SK-N-DZ (cell line): ENCODE results near the gene EMSY.
"Not testable (repeated sequence)": the region's sequence is repeated elsewhere in the genome, so short reads cannot be mapped to it uniquely, and the experiment has no call there.

Source experiments
- DNase-seq: peaks from one replicate; pipeline ENCODE4 v3.0.0-alpha.2; 2015; ENCODE audit warnings: low spot score

The EMSY gene

GRCh38 chr11:76572181-76572875 is 127.5 kb downstream of the EMSY start:
- not testable (repeated sequence) for DNase-seq

- no peak for DNase-seq
Measured at GRCh38 chr11:76574406-76574805, 129.6 kb downstream of the EMSY start.

GRCh38 chr11:76574879-76575278 is 130.1 kb downstream of the EMSY start:
- DNase-seq: no peak

- DNase-seq: peak; percentile 93
Measured at GRCh38 chr11:76577226-76577920, 132.6 kb downstream of the EMSY start.

- DNase-seq: no peak
Measured at GRCh38 chr11:76577921-76578653, 133.3 kb downstream of the EMSY start.

GRCh38 chr11:76578654-76579055 is 133.8 kb downstream of the EMSY start:
- DNase-seq: no peak

- DNase-seq: no peak
Measured at GRCh38 chr11:76579056-76579751, 134.4 kb downstream of the EMSY start.

- no peak for DNase-seq
Measured at GRCh38 chr11:76579752-76580151, 134.9 kb downstream of the EMSY start.

- DNase-seq: not testable (repeated sequence)
Measured at GRCh38 chr11:76582471-76582870, 137.7 kb downstream of the EMSY start.

- DNase-seq: no peak
Measured at GRCh38 chr11:76587820-76588454, 143.1 kb downstream of the EMSY start.

- DNase-seq: peak; percentile 62
Measured at GRCh38 chr11:76588455-76589325, 143.9 kb downstream of the EMSY start.

- DNase-seq: no peak
Measured at GRCh38 chr11:76589477-76589876, 144.7 kb downstream of the EMSY start.

- DNase-seq: no peak
Measured at GRCh38 chr11:76589964-76590950, 145.4 kb downstream of the EMSY start.

GRCh38 chr11:76591416-76591815 is 146.6 kb downstream of the EMSY start:
- DNase-seq: no peak

GRCh38 chr11:76592025-76592914 is 147.5 kb downstream of the EMSY start:
- no peak for DNase-seq

GRCh38 chr11:76592961-76593360 is 148.1 kb downstream of the EMSY start:
- DNase-seq: no peak

GRCh38 chr11:76595091-76595490 is 150.3 kb downstream of the EMSY start:
- DNase-seq: not testable (repeated sequence)

- DNase-seq: no peak
Measured at GRCh38 chr11:76596652-76597051, 151.8 kb downstream of the EMSY start.
